Measurements from ENCODE around the gene HDAC9.

- TF ChIP-seq, protein P1, sequence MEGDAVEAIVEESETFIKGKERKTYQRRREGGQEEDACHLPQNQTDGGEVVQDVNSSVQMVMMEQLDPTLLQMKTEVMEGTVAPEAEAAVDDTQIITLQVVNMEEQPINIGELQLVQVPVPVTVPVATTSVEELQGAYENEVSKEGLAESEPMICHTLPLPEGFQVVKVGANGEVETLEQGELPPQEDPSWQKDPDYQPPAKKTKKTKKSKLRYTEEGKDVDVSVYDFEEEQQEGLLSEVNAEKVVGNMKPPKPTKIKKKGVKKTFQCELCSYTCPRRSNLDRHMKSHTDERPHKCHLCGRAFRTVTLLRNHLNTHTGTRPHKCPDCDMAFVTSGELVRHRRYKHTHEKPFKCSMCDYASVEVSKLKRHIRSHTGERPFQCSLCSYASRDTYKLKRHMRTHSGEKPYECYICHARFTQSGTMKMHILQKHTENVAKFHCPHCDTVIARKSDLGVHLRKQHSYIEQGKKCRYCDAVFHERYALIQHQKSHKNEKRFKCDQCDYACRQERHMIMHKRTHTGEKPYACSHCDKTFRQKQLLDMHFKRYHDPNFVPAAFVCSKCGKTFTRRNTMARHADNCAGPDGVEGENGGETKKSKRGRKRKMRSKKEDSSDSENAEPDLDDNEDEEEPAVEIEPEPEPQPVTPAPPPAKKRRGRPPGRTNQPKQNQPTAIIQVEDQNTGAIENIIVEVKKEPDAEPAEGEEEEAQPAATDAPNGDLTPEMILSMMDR (IDR thresholded peaks at IDR 0.05): no peak
- TF ChIP-seq EZH2 (IDR thresholded peaks at IDR 0.05) (no peak), EZH2phosphoT487 (IDR thresholded peaks at IDR 0.05) (no peak)
Observed at GRCh38 chr7:18541181-18541870, 45.8 kb downstream of the HDAC9 start.
